HepG2 (cell line): Measurements from ENCODE around the gene BCDIN3D. TPM values are rescaled to one million over a fixed set of nuclear protein-coding genes. Genes with fewer than 3 reads are reported as not detected.

ENCODE experiments used
- ATAC-seq: fragments of 200-7000 bp; cut with Tn5 transposase; 3 replicates; pipeline ENCODE4 v1.9.1; 2020; ENCODE audit warnings: mild to moderate bottlenecking, moderate library complexity
- BruUV-seq: library from RNA; stranded (reverse); fragments of 400-500 nt; replicated peaks from 2 replicates; lab custom pipeline; 2021; lab: Mats Ljungman, UMichigan
- CTCF ChIA-PET: fragments of 300-600 bp; formaldehyde crosslinking; extraction: SDS; loops from one replicate; lab custom pipeline; 2021; ENCODE audit warnings: low total read pairs, inconsistent platforms, low intra/inter-chr PET ratio; lab: Yijun Ruan, JAX
- POLR2A ChIA-PET: fragments of 350-600 bp; sonication (Branson Sonifier 250); formaldehyde crosslinking; loops from one replicate; lab custom pipeline; 2020; ENCODE audit warnings: antibody characterized with exemption, inconsistent platforms; lab: Yijun Ruan, JAX
- DNase-seq: peaks from one replicate; pipeline ENCODE4 v3.0.0-alpha.2; 2015; ENCODE audit warnings: low spot score
- FAIRE-seq: peaks from 3 replicates; lab custom pipeline; 2011; peaks lifted over from hg19 to GRCh38; lab: Jason Lieb, UNC
- H2AFZ ChIP-seq: one replicate; pipeline ENCODE4 v1.6.1; 2011; ENCODE audit warnings: low read length, inconsistent platforms
- H3K27ac ChIP-seq: fragments of 300-600 bp; 3 replicates; pipeline ENCODE4 v1.8.0; 2011; ENCODE audit warnings: mixed run types, mild to moderate bottlenecking, mixed read lengths, low read length, inconsistent platforms; ENCODE audit not compliant: insufficient read depth; ENCODE audit errors: extremely low read length
- H3K27me3 ChIP-seq, 2 experiments: fragments of 200-600 bp in 1 of 2; 2 replicates in 1 of 2; 3 replicates in 1 of 2; pipeline versions ENCODE4 v1.6.0 to v1.8.0; 2011; ENCODE audit warnings: low read length in 2 of 2, mild to moderate bottlenecking in 2 of 2, moderate library complexity in 2 of 2, inconsistent platforms in 1 of 2; ENCODE audit not compliant: insufficient read depth in 2 of 2, control insufficient read depth in 1 of 2
- H3K36me3 ChIP-seq, 2 experiments: fragments of 200-600 bp in 1 of 2; replicated peaks in 1 of 2; 2 replicates in 1 of 2; 3 replicates in 1 of 2; pipeline versions ENCODE4 v1.5.1 to v1.8.0; 2011; ENCODE audit warnings: low read length in 2 of 2, inconsistent platforms in 1 of 2; ENCODE audit not compliant: insufficient read depth in 2 of 2, control insufficient read depth in 1 of 2
- H3K4me1 ChIP-seq: 2 replicates; pipeline ENCODE4 v1.5.1; 2012; ENCODE audit warnings: low read length, inconsistent platforms; ENCODE audit not compliant: insufficient read depth
- H3K4me2 ChIP-seq: 2 replicates; pipeline ENCODE4 v1.6.0; 2011; ENCODE audit warnings: low read depth, low read length, inconsistent platforms
- H3K4me3 ChIP-seq, 3 experiments: fragments of 200-600 bp in 1 of 3; sonication (generic), shearing (Covaris generic) in 1 of 3; replicated peaks in 1 of 3; 2 replicates each; pipeline ENCODE4 v1.5.1; 2011 to 2016; ENCODE audit warnings: low read length in 3 of 3, inconsistent platforms in 2 of 3, low read depth in 2 of 3, mild to moderate bottlenecking in 2 of 3, control low read depth in 1 of 3, mixed read lengths in 1 of 3; ENCODE audit not compliant: insufficient read depth in 1 of 3
- H3K79me2 ChIP-seq: one replicate; pipeline ENCODE4 v1.6.1; 2011; ENCODE audit warnings: low read length, inconsistent platforms; ENCODE audit not compliant: insufficient read depth
- H3K9ac ChIP-seq: 2 replicates; pipeline ENCODE4 v1.6.0; 2011; ENCODE audit warnings: mild to moderate bottlenecking, low read depth, low read length, inconsistent platforms; ENCODE audit not compliant: insufficient read depth
- H3K9me3 ChIP-seq: 2 replicates; pipeline ENCODE4 v1.5.1; 2012; ENCODE audit warnings: mild to moderate bottlenecking, low read length
- H4K20me1 ChIP-seq: 2 replicates; pipeline ENCODE4 v1.6.0; 2011; ENCODE audit warnings: inconsistent platforms, mild to moderate bottlenecking, low read length, moderate library complexity; ENCODE audit not compliant: insufficient read depth
- HOXA3 ChIP-seq: sonication (generic); formaldehyde crosslinking; IDR thresholded peaks from 2 replicates; pipeline ENCODE4 v1.5.0; 2020; ENCODE audit warnings: missing genetic modification reagents
- KDM4B ChIP-seq: sonication (generic); formaldehyde crosslinking; IDR thresholded peaks from 2 replicates; pipeline ENCODE4 v1.4.0; 2020; ENCODE audit warnings: missing genetic modification reagents
- MAF1 ChIP-seq: sonication (generic); formaldehyde crosslinking; IDR thresholded peaks from 2 replicates; pipeline ENCODE4 v1.5.0; 2020; ENCODE audit warnings: missing genetic modification reagents, borderline replicate concordance
- MLLT10 ChIP-seq: sonication (generic); formaldehyde crosslinking; IDR thresholded peaks from 2 replicates; pipeline ENCODE4 v1.4.0; 2020; ENCODE audit warnings: missing genetic modification reagents
- NR2F2 ChIP-seq: IDR thresholded peaks from 2 replicates; pipeline ENCODE4 v1.6.1; 2012; ENCODE audit warnings: low read depth, inconsistent platforms, borderline replicate concordance
- PTBP1 ChIP-seq: fragments of 200-400 bp; formaldehyde crosslinking; IDR thresholded peaks from 2 replicates; pipeline ENCODE4 v1.6.1; 2018; ENCODE audit warnings: low read length, low read depth; ENCODE audit not compliant: poor library complexity, severe bottlenecking
- RBM22 ChIP-seq: fragments of 200-400 bp; formaldehyde crosslinking; optimal IDR thresholded peaks from 2 replicates; pipeline ENCODE3; 2017; ENCODE audit warnings: mild to moderate bottlenecking, low read length, moderate library complexity
- SKI ChIP-seq: fragments of 450-650 bp; IDR thresholded peaks from one replicate; pipeline ENCODE4 v1.6.1; 2018; ENCODE audit warnings: mild to moderate bottlenecking; ENCODE audit not compliant: partially characterized antibody
- ZNF205 ChIP-seq: IDR thresholded peaks from 2 replicates; pipeline ENCODE4 v1.6.1; 2018; ENCODE audit warnings: missing biosample characterization, missing genetic modification reagents
- ZNF343 ChIP-seq: sonication (generic); formaldehyde crosslinking; IDR thresholded peaks from 2 replicates; pipeline ENCODE4 v1.4.0; 2020; ENCODE audit warnings: mild to moderate bottlenecking, missing genetic modification reagents
- ZNF431 ChIP-seq: sonication (generic); formaldehyde crosslinking; IDR thresholded peaks from 2 replicates; pipeline ENCODE4 v1.9.0; 2022; ENCODE audit warnings: missing genetic modification reagents, low read depth, mild to moderate bottlenecking, borderline replicate concordance
- ZNF510 ChIP-seq: sonication (generic); formaldehyde crosslinking; IDR thresholded peaks from 2 replicates; pipeline ENCODE4 v1.4.0; 2020; ENCODE audit warnings: low read depth, mild to moderate bottlenecking, missing genetic modification reagents
- ZNF543 ChIP-seq: sonication (generic); formaldehyde crosslinking; IDR thresholded peaks from 2 replicates; pipeline ENCODE4 v1.4.0; 2020; ENCODE audit warnings: mild to moderate bottlenecking, missing genetic modification reagents
- ZNF547 ChIP-seq: sonication (generic); formaldehyde crosslinking; IDR thresholded peaks from 2 replicates; pipeline ENCODE4 v1.5.1; 2020; ENCODE audit warnings: mild to moderate bottlenecking, missing genetic modification reagents
- ZSCAN25 ChIP-seq: sonication (generic); formaldehyde crosslinking; IDR thresholded peaks from 2 replicates; pipeline ENCODE4 v1.8.0; 2022; ENCODE audit warnings: mild to moderate bottlenecking, missing genetic modification reagents
- WGBS: methylation state at CpG from one replicate; pipeline ENCODE4 v1.1.6; 2017; ENCODE audit warnings: low lambda C conversion rate; 5-methylcytosine and 5-hydroxymethylcytosine counted together
- in situ Hi-C: cut with HindIII; loops from 2 replicates; pipeline ENCODE4 v1.10.0; 2017; ENCODE audit warnings: low pct_unique_long_range_greater_than_20kb; ENCODE audit not compliant: extremely low pct_ligation_motif_present
- intact Hi-C: fragments of 100-400 bp; cut with micrococcal nuclease; formaldehyde crosslinking; loops from one replicate; pipeline ENCODE4 v1.10.0; 2022; ENCODE audit not compliant: unreplicated experiment
- polyA plus RNA-seq, 8 experiments: library from polyadenylated mRNA; depleted of rRNA in 3 of 8; stranded (reverse) in 7 of 8; unstranded in 1 of 8; fragments of >200 nt; fragmentation: Illumina TruSeq in 4 of 8; extraction: Trizol in 4 of 8; gene quantifications; 2 replicates each; pipeline versions ENCODE4 v1.2.1 to v1.2.3, GENCODE V29; 2011 to 2016; ENCODE audit warnings: low read depth in 4 of 8, missing spikeins in 1 of 8, mixed read lengths in 1 of 8; ENCODE audit not compliant: insufficient read depth in 1 of 8
- total RNA-seq, 5 experiments: library from RNA; depleted of rRNA; stranded (reverse); fragments of >200 nt; fragmentation: Illumina TruSeq; extraction: Trizol; gene quantifications; 2 replicates each; pipeline ENCODE4 v1.2.3, GENCODE V29; 2016; ENCODE audit warnings: low read depth in 1 of 5
- TF ChIP-seq, protein P1 (sequence below): sonication (generic); formaldehyde crosslinking; conservative IDR thresholded peaks from 2 replicates; pipeline ENCODE4 v1.4.0; 2020; ENCODE audit warnings: mild to moderate bottlenecking, missing genetic modification reagents, moderate library complexity
- TF ChIP-seq, protein P2 (sequence below): sonication (generic); formaldehyde crosslinking; IDR thresholded peaks from 2 replicates; pipeline ENCODE4 v1.5.0; 2020; ENCODE audit warnings: missing genetic modification reagents

BCDIN3D gene
- total and polyA plus RNA-seq, 2 of the 13 experiments (the other 11 are each of a cell fraction or from before 2014, with no cell fraction given), result 2.2 to 2.5 TPM

DNA sequence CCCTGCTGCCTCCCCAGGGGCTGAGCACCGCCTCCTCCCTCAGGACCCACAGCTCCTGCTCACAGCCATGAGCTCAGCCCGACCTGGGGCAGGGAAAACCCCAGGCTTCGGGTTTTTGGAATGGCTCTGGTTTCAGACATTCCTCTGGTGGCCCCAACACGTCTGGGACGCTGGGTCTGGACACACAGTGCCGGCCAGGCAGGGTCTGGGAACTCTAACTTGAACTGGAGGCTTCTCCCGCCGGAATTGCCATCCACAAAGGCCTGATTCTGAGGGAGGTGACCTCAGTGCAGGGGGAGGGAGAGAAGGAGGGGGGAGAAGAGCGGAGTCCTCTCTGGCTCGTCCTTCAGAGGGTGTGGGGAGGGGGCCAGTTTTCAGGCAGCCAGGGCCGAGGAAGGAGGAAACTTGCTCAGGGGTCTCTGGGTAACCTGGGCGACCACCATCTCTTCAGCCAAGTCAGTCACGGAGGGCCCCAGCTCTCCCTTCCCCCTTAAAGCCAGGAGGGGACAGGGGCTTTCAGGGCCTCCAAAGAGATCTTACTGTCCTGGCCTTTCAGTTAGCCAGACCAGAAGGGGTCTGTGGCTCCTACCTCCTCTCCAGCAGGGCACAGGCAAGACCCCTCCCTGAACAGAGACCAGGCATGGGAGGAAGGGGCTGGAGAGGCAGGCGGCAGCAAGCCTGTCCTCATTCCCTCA lies 34.1 kb downstream of the BCDIN3D start:
- ATAC-seq, result no peak; the same call in 2 of the 3 replicates
- intact Hi-C loops, result no loop called here
- TF ChIP-seq, protein P1, sequence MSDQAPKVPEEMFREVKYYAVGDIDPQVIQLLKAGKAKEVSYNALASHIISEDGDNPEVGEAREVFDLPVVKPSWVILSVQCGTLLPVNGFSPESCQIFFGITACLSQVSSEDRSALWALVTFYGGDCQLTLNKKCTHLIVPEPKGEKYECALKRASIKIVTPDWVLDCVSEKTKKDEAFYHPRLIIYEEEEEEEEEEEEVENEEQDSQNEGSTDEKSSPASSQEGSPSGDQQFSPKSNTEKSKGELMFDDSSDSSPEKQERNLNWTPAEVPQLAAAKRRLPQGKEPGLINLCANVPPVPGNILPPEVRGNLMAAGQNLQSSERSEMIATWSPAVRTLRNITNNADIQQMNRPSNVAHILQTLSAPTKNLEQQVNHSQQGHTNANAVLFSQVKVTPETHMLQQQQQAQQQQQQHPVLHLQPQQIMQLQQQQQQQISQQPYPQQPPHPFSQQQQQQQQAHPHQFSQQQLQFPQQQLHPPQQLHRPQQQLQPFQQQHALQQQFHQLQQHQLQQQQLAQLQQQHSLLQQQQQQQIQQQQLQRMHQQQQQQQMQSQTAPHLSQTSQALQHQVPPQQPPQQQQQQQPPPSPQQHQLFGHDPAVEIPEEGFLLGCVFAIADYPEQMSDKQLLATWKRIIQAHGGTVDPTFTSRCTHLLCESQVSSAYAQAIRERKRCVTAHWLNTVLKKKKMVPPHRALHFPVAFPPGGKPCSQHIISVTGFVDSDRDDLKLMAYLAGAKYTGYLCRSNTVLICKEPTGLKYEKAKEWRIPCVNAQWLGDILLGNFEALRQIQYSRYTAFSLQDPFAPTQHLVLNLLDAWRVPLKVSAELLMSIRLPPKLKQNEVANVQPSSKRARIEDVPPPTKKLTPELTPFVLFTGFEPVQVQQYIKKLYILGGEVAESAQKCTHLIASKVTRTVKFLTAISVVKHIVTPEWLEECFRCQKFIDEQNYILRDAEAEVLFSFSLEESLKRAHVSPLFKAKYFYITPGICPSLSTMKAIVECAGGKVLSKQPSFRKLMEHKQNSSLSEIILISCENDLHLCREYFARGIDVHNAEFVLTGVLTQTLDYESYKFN, result no peak
- TF ChIP-seq ZNF547 (no peak), ZNF343 (CRISPR knock-in tag) (no peak), ZSCAN25 (CRISPR knock-in tag) (no peak), MAF1 (CRISPR knock-in tag) (no peak), NR2F2 (no peak), ZNF543 (CRISPR knock-in tag) (no peak), KDM4B (no peak), PTBP1 (no peak), RBM22 (no peak), HOXA3 (no peak), ZNF510 (no peak), ZNF431 (CRISPR knock-in tag) (no peak), MLLT10 (CRISPR knock-in tag) (no peak), ZNF205 (CRISPR knock-in tag) (no peak), SKI (no peak)
- TF ChIP-seq, protein P2, sequence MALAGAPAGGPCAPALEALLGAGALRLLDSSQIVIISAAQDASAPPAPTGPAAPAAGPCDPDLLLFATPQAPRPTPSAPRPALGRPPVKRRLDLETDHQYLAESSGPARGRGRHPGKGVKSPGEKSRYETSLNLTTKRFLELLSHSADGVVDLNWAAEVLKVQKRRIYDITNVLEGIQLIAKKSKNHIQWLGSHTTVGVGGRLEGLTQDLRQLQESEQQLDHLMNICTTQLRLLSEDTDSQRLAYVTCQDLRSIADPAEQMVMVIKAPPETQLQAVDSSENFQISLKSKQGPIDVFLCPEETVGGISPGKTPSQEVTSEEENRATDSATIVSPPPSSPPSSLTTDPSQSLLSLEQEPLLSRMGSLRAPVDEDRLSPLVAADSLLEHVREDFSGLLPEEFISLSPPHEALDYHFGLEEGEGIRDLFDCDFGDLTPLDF, result no peak

More for the DNA sequence above, 34.1 kb downstream of the BCDIN3D start:
- Histone ChIP-seq H2AFZ (no peak overlapping the region), H3K4me3 (no peak overlapping the region), H3K4me1 (no peaks in the 10 kb centered on the region), H3K27me3 (no peaks in the 10 kb centered on the region), H3K9me3 (no peaks in the 10 kb centered on the region), H3K27ac (no peak overlapping the region), H3K79me2 (no peaks in the 10 kb centered on the region), H3K4me2 (no peak overlapping the region), H3K36me3 (peaks cover 5 to 23% of the 10 kb centered on the region in 2 experiments; a peak in 4 of 5 replicates), H3K9ac (no peak overlapping the region), H4K20me1 (no peaks in the 10 kb centered on the region)
- no peak for DNase-seq
- no TSS peak for BruUV-seq
- 90% methylated on average over 7 of the region's 14 CpGs for WGBS
- FAIRE-seq, result no peak
- CTCF ChIA-PET, result no interaction called here
- in situ Hi-C loops, result no loop called here
- POLR2A ChIA-PET, result no interaction called here
